Mucosa of rectum (tissue), 2 donors: ENCODE data around the gene DTNA.
"Not testable (repeated sequence)": the region's sequence is repeated elsewhere in the genome, so short reads cannot be mapped to it uniquely, and the experiment has no call there.

Experiments used
- H3K27ac ChIP-seq, 2 donors: one replicate each; pipeline ENCODE4 v1.7.0; 2013; ENCODE audit warnings: inconsistent platforms in 2 of 2, low read depth in 2 of 2, low read length in 2 of 2
- H3K27me3 ChIP-seq, 2 donors: one replicate each; pipeline ENCODE4 v1.7.0; 2013; ENCODE audit warnings: low read length in 2 of 2; ENCODE audit not compliant: control insufficient read depth in 2 of 2, insufficient read depth in 2 of 2
- H3K36me3 ChIP-seq, 2 donors: one replicate each; pipeline ENCODE4 v1.7.0; 2013; ENCODE audit warnings: low read length in 2 of 2; ENCODE audit not compliant: control insufficient read depth in 2 of 2, insufficient read depth in 2 of 2
- H3K4me1 ChIP-seq, 2 donors: one replicate each; pipeline ENCODE4 v1.7.0; 2013; ENCODE audit warnings: low read length in 2 of 2, mild to moderate bottlenecking in 1 of 2; ENCODE audit not compliant: control insufficient read depth in 2 of 2, insufficient read depth in 2 of 2
- H3K4me3 ChIP-seq, 2 donors: one replicate each; pipeline ENCODE4 v1.7.0; 2013; ENCODE audit warnings: low read length in 2 of 2
- H3K9ac ChIP-seq, 2 donors: one replicate each; pipeline ENCODE4 v1.7.0; 2013; ENCODE audit warnings: low read length in 2 of 2, low read depth in 1 of 2, mild to moderate bottlenecking in 1 of 2
- H3K9me3 ChIP-seq, 2 donors: one replicate each; pipeline ENCODE4 v1.7.0; 2013; ENCODE audit warnings: low read length in 2 of 2; ENCODE audit not compliant: control insufficient read depth in 2 of 2
- donor health status: healthy.
- donor health status: Normal muscosa, but diverticular disease.

Gene DTNA

DNA sequence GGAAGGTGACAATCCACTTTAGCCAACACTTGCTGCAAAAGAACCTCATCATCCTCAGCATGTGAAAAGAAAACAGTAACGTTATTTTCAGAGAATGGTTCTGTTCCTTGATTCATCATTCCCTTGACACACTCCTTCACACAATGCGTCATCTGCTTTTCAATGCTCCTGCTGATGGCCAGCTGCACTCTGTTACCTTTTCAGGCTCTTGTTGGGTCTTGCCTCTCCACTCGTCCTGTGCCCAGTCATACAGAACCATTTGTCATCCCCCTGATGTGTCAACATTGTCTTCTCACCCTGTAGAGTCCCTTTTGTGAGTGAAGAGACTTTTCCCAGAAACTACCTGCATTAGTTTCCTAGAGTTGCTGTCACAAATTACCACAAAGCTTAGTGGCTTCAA lies 12.2 kb upstream of the DTNA start:
- Histone ChIP-seq H3K36me3 (no peaks in the 10 kb centered on the region), H3K27ac (no peak overlapping the region), H3K4me3 (no peak overlapping the region), H3K9ac (no peak overlapping the region), H3K27me3 (no peaks in the 10 kb centered on the region), H3K9me3 (no peaks in the 10 kb centered on the region), H3K4me1 (no peaks in the 10 kb centered on the region)

DNA sequence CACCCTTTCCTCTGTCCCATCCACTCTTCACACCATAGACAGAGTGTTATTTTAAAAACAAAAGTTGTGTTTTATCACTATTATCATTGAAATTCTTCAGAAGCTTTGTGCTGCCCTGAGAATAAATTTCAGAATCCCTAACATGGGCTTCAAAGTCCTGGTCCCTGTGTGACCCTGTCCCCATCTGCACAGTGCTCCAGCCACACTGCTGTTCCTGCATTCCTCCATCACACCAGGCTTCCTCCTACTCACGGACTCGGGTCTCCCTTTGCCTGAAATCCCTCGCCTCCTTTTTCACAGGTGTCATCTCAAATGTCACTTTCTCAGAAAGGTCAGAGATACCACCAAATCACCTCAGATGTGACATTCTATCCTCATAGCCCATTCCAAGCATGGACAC lies 8.2 kb upstream of the DTNA start:
- Histone ChIP-seq H3K4me1 (no peaks in the 10 kb centered on the region), H3K9me3 (no peaks in the 10 kb centered on the region), H3K27me3 (no peaks in the 10 kb centered on the region), H3K27ac (no peak overlapping the region), H3K36me3 (no peaks in the 10 kb centered on the region), H3K9ac (no peak overlapping the region), H3K4me3 (no peak overlapping the region)

DNA sequence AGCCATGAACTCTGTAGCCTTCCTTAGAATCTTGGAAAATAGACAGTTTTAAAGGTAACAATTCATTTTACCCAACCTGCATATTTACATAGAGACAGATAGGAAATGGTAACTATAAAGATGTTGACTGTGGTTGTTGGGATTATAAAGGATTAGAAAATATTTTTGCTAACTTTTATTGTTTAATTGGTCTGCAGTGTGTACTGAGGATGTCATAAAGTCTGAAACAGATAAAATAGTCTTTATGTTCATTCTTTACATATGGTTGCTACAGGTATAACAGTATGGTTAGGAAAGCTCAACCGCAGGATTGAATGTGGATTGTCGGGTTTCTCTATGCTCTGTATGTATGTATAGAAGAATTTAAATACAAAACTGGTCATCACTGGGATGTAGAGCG lies 7.3 kb upstream of the DTNA start:
- no peaks in the 10 kb centered on the region for H3K27me3 ChIP-seq
- H3K9ac ChIP-seq: no peak overlapping the region
- H3K4me3 ChIP-seq: no peak overlapping the region
- H3K4me1 ChIP-seq: no peaks in the 10 kb centered on the region
- H3K9me3 ChIP-seq: no peaks in the 10 kb centered on the region
- H3K36me3 ChIP-seq: no peaks in the 10 kb centered on the region
- no peak overlapping the region for H3K27ac ChIP-seq

- H3K27ac ChIP-seq: no peak overlapping the region
- no peak overlapping the region for H3K9ac ChIP-seq
- no peaks in the 10 kb centered on the region for H3K9me3 ChIP-seq
- no peaks in the 10 kb centered on the region for H3K27me3 ChIP-seq
- no peaks in the 10 kb centered on the region for H3K4me1 ChIP-seq
- H3K4me3 ChIP-seq: no peak overlapping the region
- H3K36me3 ChIP-seq: no peaks in the 10 kb centered on the region
Measured at GRCh38 chr18:34704074-34704473, 6.0 kb upstream of the DTNA start.

GRCh38 chr18:34704823-34705222 lies 5.3 kb upstream of the DTNA start:
- no peaks in the 10 kb centered on the region for H3K4me1 ChIP-seq
- H3K9me3 ChIP-seq: no peaks in the 10 kb centered on the region
- no peaks in the 10 kb centered on the region for H3K36me3 ChIP-seq
- no peaks in the 10 kb centered on the region for H3K27me3 ChIP-seq
- H3K9ac ChIP-seq: no peak overlapping the region
- H3K4me3 ChIP-seq: no peak overlapping the region
- no peak overlapping the region for H3K27ac ChIP-seq

- H3K27ac ChIP-seq: no peak overlapping the region
- H3K9ac ChIP-seq: no peak overlapping the region
- no peaks in the 10 kb centered on the region for H3K27me3 ChIP-seq
- no peaks in the 10 kb centered on the region for H3K9me3 ChIP-seq
- H3K4me1 ChIP-seq: peaks cover 0 to 5% of the 10 kb centered on the region in 2 donors
- no peaks in the 10 kb centered on the region for H3K36me3 ChIP-seq
- no peak overlapping the region for H3K4me3 ChIP-seq
Measured at GRCh38 chr18:34707670-34708069, 2.4 kb upstream of the DTNA start.

- H3K27ac ChIP-seq: peak overlapping the region in 1 of 2 donors; percentile 39
- H3K4me1 ChIP-seq: peaks cover 0 to 5% of the 10 kb centered on the region in 2 donors
- no peak overlapping the region for H3K4me3 ChIP-seq
Measured at GRCh38 chr18:34709104-34709503, 994 bp upstream of the DTNA start.

GRCh38 chr18:34710458-34710914 lies 388 bp downstream of the DTNA start:
- H3K9me3 ChIP-seq: no peaks in the 10 kb centered on the region
- H3K4me1 ChIP-seq: peaks cover 0 to 5% of the 10 kb centered on the region in 2 donors
- peak overlapping the region; percentile 13 to 27 for H3K27ac ChIP-seq
- H3K4me3 ChIP-seq: peak overlapping the region in 1 of 2 donors; percentile 14
- H3K9ac ChIP-seq: no peak overlapping the region
- no peaks in the 10 kb centered on the region for H3K36me3 ChIP-seq
- no peaks in the 10 kb centered on the region for H3K27me3 ChIP-seq

More at GRCh38 chr18:34709104-34709503, 994 bp upstream of the DTNA start:
- Histone ChIP-seq H3K36me3 (no peaks in the 10 kb centered on the region), H3K9me3 (no peaks in the 10 kb centered on the region), H3K27me3 (no peaks in the 10 kb centered on the region), H3K9ac (no peak overlapping the region)

DNA sequence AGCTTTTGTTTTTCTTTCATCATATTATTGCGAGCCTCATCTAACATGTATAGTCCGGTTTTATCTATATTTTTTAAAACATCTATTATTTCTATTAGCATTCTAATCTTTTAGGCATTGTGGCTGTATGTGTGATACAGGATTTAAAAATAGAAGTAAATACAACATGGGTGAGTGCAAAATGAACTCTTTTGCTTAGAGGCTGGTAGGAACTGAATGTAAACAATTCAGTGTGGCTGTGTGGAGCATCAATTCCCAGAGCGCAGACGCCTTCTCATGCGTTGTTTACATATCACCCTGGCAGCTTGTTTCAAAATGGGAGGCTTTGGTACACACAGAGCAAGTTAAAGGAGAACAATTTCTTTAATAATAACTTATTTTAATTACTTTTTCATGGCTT lies 836 bp downstream of the DTNA start:
- Histone ChIP-seq H3K27ac (no peak overlapping the region), H3K36me3 (no peaks in the 10 kb centered on the region), H3K9ac (no peak overlapping the region), H3K4me3 (peak overlapping the region in 1 of 2 donors; percentile 14), H3K4me1 (peaks cover 0 to 5% of the 10 kb centered on the region in 2 donors), H3K27me3 (no peaks in the 10 kb centered on the region), H3K9me3 (no peaks in the 10 kb centered on the region)

GRCh38 chr18:34716111-34716510 lies 6.0 kb downstream of the DTNA start:
- not testable (repeated sequence) for H3K9ac ChIP-seq, H3K36me3 ChIP-seq, H3K27me3 ChIP-seq, H3K9me3 ChIP-seq, H3K4me1 ChIP-seq, H3K4me3 ChIP-seq, H3K27ac ChIP-seq

- no peaks in the 10 kb centered on the region for H3K36me3 ChIP-seq
- no peak overlapping the region for H3K27ac ChIP-seq
- H3K27me3 ChIP-seq: no peaks in the 10 kb centered on the region
- no peak overlapping the region for H3K9ac ChIP-seq
- no peaks in the 10 kb centered on the region for H3K4me1 ChIP-seq
- H3K4me3 ChIP-seq: no peak overlapping the region
- H3K9me3 ChIP-seq: no peaks in the 10 kb centered on the region
Measured at GRCh38 chr18:34718610-34719009, 8.5 kb downstream of the DTNA start.
